Heart right ventricle (tissue), 16 donors: Measurements from ENCODE around the gene CDK1. TPM values are rescaled to one million over a fixed set of nuclear protein-coding genes. Genes with fewer than 3 reads are reported as not detected.

ENCODE experiments used
- ATAC-seq, 8 donors: fragments of 200-7000 bp; cut with Tn5 transposase; one replicate each; pipeline ENCODE4 v1.9.1; 2020; ENCODE audit warnings: mild to moderate bottlenecking in 8 of 8, moderate library complexity in 8 of 8, moderate number of reproducible peaks in 1 of 8
- DNase-seq, 2 donors: peaks; one replicate each; pipeline ENCODE4 v3.0.0-alpha.2; 2020
- H3K27ac ChIP-seq, 10 donors: fragments of 200-600 bp; sonication (generic) in 2 of 10; one replicate each; pipeline versions ENCODE4 v1.5.0 to v1.8.0; 2020 to 2022; ENCODE audit warnings: mild to moderate bottlenecking in 3 of 10
- H3K27me3 ChIP-seq, 7 donors: fragments of 200-600 bp; one replicate each; pipeline ENCODE4 v1.8.0; 2021 to 2022; ENCODE audit warnings: mild to moderate bottlenecking in 2 of 7
- H3K36me3 ChIP-seq, 9 donors: fragments of 200-600 bp; sonication (generic) in 1 of 9; one replicate each; pipeline versions ENCODE4 v1.5.0 to v1.8.0; 2020 to 2022; ENCODE audit warnings: mild to moderate bottlenecking in 2 of 9
- H3K4me1 ChIP-seq, 9 donors: fragments of 200-600 bp; sonication (generic) in 1 of 9; one replicate each; pipeline versions ENCODE4 v1.5.0 to v1.8.0; 2020 to 2022; ENCODE audit warnings: mild to moderate bottlenecking in 4 of 9
- H3K4me3 ChIP-seq, 10 donors: fragments of 200-600 bp; sonication (generic) in 2 of 10; one replicate each; pipeline versions ENCODE4 v1.5.0 to v1.8.0; 2020 to 2022; ENCODE audit warnings: mild to moderate bottlenecking in 7 of 10, moderate library complexity in 2 of 10
- H3K9me3 ChIP-seq, 11 donors: fragments of 200-600 bp in 10 of 11; sonication (generic) in 2 of 11; one replicate each; pipeline versions ENCODE4 v1.5.0 to v1.8.0; 2013 to 2022; ENCODE audit warnings: mild to moderate bottlenecking in 2 of 11, control low read depth in 1 of 11, moderate library complexity in 1 of 11
- CTCF ChIP-seq, 9 donors: fragments of 200-600 bp; sonication (generic) in 2 of 9; IDR thresholded peaks; one replicate each; pipeline versions ENCODE4 v1.5.0 to v1.8.0; 2021 to 2022; ENCODE audit warnings: antibody characterized with exemption in 9 of 9, mild to moderate bottlenecking in 5 of 9, moderate library complexity in 1 of 9
- WGBS, 2 donors: extraction: QIAGEN DNeasy Blood & Tissue Kit; methylation state at CpG; one replicate each; pipeline ENCODE4 v1.1.7; 2013; ENCODE audit warnings: inconsistent platforms in 1 of 2; 5-methylcytosine and 5-hydroxymethylcytosine counted together
- intact Hi-C, 10 donors: fragments of 100-400 bp; cut with DNase I; formaldehyde crosslinking; loops; one replicate each; pipeline versions ENCODE4 v1.11.1 to v1.14.2; 2022
- polyA plus RNA-seq, 2 donors: library from polyadenylated mRNA; stranded (reverse); fragments of 200-250 nt; gene quantifications; one replicate each; pipeline ENCODE4 v1.2.3, GENCODE V29; 2013
- total RNA-seq, 10 donors: library from RNA; stranded (reverse); fragmentation: NEBNext Ultra II Directional in 3 of 10; extraction: Animal tissue kit (Norgen Biotek cat#: 25700) in 3 of 10; gene quantifications; one replicate each; pipeline versions ENCODE4 v1.2.1 to v1.2.4, GENCODE V29; 2021 to 2023
- donor health status: Arrhythmogenic right ventricular cardiomyopathy.
- donor health status: ischemic (EF 13 %, LVEDD 7.1; RV severe dilation, severe dysfunction).
- donor health status: healthy with polysubstance abuse.
- donor health status: DM: no; HTN: yes; CAD: no.
- donor health status: DM: no; HTN: no; CAD: no.
- donor health status: ischemic (EF 25% LVEDD 6.9; RV normal size, moderate dysfunction).
- donor health status: ischemic (EF 25% LVEDD 5.7; RV mildly dilated, moderate dysfunction).
- donor health status: healthy.
- donor health status: DM: yes; HTN: yes; CAD: no.
- donor health status: Ischemic cardiomyopathy.
- donor health status: ischemic (EF 35%, LVEDD 5.7; RV mildly dilated, moderate dysfunction).
- donor health status: nonischemic (EF 11% LVEDD 7.7; RV severe dilation, severe dysfunction).
- donor health status: DM: yes; HTN: yes; CAD: no.
- donor health status: PGD.
- donor health status: ischemic (EF 29% LVEDD 5.4; RV normal size, mild dysfunction).
- donor health status: nonischemic (EF 23%, LVEDD 6.1; RV moderate dilation, normal function).

The CDK1 gene
- total and polyA plus RNA-seq, 12 donors, result 0.27 to 8.6 (median 1.0) TPM

GRCh38 chr10:60767424-60767823 is 10.9 kb upstream of the CDK1 start:
- no peaks in the 10 kb centered on the region for H3K36me3 ChIP-seq
- 85 to 88% methylated on average over 6 of the region's 6 CpGs for WGBS, 2 donors
- no peaks in the 10 kb centered on the region for H3K9me3 ChIP-seq
- H3K27ac ChIP-seq, result no peak overlapping the region
- intact Hi-C loops, result no loop called here
- DNase-seq, result no peak
- no peaks in the 10 kb centered on the region for H3K4me1 ChIP-seq
- H3K27me3 ChIP-seq, result no peaks in the 10 kb centered on the region
- H3K4me3 ChIP-seq, result no peak overlapping the region
- ATAC-seq, result no peak
- TF ChIP-seq CTCF (IDR thresholded peaks at IDR 0.05), result no peak

- Histone ChIP-seq H3K4me3 (no peak overlapping the region), H3K27me3 (no peaks in the 10 kb centered on the region), H3K9me3 (no peaks in the 10 kb centered on the region), H3K36me3 (no peaks in the 10 kb centered on the region), H3K27ac (no peak overlapping the region), H3K4me1 (no peaks in the 10 kb centered on the region)
- ATAC-seq, result no peak
- no peak for DNase-seq
- WGBS, 2 donors, result 42 to 47% methylated on average over 2 of the region's 2 CpGs
- intact Hi-C loops, result no loop called here
- no peak for TF ChIP-seq CTCF (IDR thresholded peaks at IDR 0.05)
These were observed 8.9 kb upstream of the CDK1 start for GRCh38 chr10:60769406-60769805.

- DNase-seq, result no peak
- Histone ChIP-seq H3K27me3 (peaks cover 0 to 8% (median 0%) of the 10 kb centered on the region in 7 donors), H3K9me3 (no peaks in the 10 kb centered on the region), H3K4me1 (peaks cover 3 to 32% (median 8%) of the 10 kb centered on the region in 9 donors), H3K4me3 (peak overlapping the region; percentile 42 to 75 (median 64)), H3K36me3 (no peaks in the 10 kb centered on the region), H3K27ac (peak overlapping the region in 5 of 10 donors; percentile 4 to 82 (median 37))
- ATAC-seq, result peak in 4 of 8 donors; percentile 5 to 12 (median 6)
- TF ChIP-seq CTCF (IDR thresholded peaks at IDR 0.05), result peak in 1 of 9 donors; percentile 5
- intact Hi-C loops, result no loop called here
- 44 to 45% methylated on average over 9 of the region's 9 CpGs for WGBS, 2 donors
These were observed 523 bp upstream of the CDK1 start for GRCh38 chr10:60777696-60778213.

- Histone ChIP-seq H3K4me1 (peaks cover 3 to 39% (median 8%) of the 10 kb centered on the region in 9 donors), H3K4me3 (peak overlapping the region; percentile 42 to 75 (median 64)), H3K36me3 (no peaks in the 10 kb centered on the region), H3K9me3 (no peaks in the 10 kb centered on the region), H3K27me3 (peaks cover 0 to 8% (median 0%) of the 10 kb centered on the region in 7 donors), H3K27ac (peak overlapping the region in 2 of 10 donors; percentile 42 to 82)
- intact Hi-C loops, result no loop called here
- no peak for ATAC-seq
- no peak for DNase-seq
- WGBS, 2 donors, result 6 to 8% methylated on average over 17 of the region's 17 CpGs
- no peak for TF ChIP-seq CTCF (IDR thresholded peaks at IDR 0.05)
These were observed 906 bp downstream of the CDK1 start for GRCh38 chr10:60778971-60779796.
